Endothelial cell of umbilical vein (primary cell): ENCODE data around the gene OR5B21.

ENCODE experiments used
- POLR2A ChIP-seq: IDR thresholded peaks from 2 replicates; pipeline ENCODE4 v1.6.1; 2012; ENCODE audit warnings: low read depth, mild to moderate bottlenecking, control low read depth, low read length
- TF ChIP-seq, protein P1 (sequence below), 2 donors: IDR thresholded peaks; 1 replicate in 1 of 2; 2 replicates in 1 of 2; pipeline ENCODE4 v1.5.1; 2011; ENCODE audit warnings: low read length in 2 of 2, mild to moderate bottlenecking in 2 of 2, moderate library complexity in 2 of 2, control low read depth in 1 of 2, inconsistent platforms in 1 of 2, low read depth in 1 of 2; ENCODE audit not compliant: insufficient read depth in 1 of 2; ENCODE audit errors: extremely low read depth in 1 of 2

DNA sequence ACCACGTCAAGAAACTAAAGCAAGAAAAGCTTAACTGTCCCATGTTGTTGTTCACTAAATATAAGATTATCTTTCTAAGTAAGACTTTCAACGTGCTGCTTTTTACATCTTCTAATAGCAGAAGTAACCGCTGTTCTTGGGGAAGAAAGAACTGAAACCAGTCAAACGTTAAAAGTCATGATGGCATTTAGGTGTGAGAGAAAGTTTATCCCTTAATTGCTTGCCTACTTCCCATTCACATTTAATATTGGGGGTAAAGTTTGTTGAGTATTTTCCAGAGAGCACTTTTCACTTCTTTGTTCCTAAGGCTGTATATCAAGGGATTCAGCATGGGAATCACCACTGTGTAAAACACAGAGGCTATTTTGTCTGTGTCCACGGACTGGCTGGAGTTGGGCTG is 970 bp downstream of the OR5B21 start:
- TF ChIP-seq POLR2A = no peak
- TF ChIP-seq, protein P1, sequence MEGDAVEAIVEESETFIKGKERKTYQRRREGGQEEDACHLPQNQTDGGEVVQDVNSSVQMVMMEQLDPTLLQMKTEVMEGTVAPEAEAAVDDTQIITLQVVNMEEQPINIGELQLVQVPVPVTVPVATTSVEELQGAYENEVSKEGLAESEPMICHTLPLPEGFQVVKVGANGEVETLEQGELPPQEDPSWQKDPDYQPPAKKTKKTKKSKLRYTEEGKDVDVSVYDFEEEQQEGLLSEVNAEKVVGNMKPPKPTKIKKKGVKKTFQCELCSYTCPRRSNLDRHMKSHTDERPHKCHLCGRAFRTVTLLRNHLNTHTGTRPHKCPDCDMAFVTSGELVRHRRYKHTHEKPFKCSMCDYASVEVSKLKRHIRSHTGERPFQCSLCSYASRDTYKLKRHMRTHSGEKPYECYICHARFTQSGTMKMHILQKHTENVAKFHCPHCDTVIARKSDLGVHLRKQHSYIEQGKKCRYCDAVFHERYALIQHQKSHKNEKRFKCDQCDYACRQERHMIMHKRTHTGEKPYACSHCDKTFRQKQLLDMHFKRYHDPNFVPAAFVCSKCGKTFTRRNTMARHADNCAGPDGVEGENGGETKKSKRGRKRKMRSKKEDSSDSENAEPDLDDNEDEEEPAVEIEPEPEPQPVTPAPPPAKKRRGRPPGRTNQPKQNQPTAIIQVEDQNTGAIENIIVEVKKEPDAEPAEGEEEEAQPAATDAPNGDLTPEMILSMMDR (IDR thresholded peaks at IDR 0.05; ENCODE audit: extremely low read depth in 1 of 2, insufficient read depth in 1 of 2, low read depth in 1 of 2, low read length in 2 of 2) = no peak
